ENCODE data around the gene GNG8.

GNG8 gene

GRCh38 chr19:46635920-46636761 is at the start of gene GNG8:
GNG8 (minus strand) TSS chr19:46636202; CDS start chr19:46634682, 1,520 bp downstream.
- DNase-seq (ENCODE audit: low read depth): no peak

DNA sequence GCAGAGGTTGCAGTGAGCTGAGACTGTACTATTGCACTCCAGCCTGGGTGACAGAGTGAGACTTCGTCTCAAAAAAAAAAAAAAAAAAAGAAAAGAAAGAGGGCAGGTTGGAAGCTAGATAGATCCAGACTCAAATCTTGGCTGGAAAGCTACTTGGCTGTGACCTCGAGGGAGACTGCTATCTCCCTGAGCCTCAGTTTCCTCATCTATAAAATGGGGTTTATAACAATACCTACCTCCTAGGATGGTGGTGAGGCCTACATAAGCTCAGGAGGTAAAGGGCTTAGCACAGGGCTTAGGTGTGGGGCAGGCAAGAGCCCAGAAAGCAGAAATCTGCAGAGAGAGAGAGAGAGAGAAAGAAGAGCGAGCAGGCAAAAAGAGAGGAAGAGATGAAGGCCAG is 49.2 kb upstream of the GNG8 start:
- no peak for DNase-seq (ENCODE audit: low read depth)

DNA sequence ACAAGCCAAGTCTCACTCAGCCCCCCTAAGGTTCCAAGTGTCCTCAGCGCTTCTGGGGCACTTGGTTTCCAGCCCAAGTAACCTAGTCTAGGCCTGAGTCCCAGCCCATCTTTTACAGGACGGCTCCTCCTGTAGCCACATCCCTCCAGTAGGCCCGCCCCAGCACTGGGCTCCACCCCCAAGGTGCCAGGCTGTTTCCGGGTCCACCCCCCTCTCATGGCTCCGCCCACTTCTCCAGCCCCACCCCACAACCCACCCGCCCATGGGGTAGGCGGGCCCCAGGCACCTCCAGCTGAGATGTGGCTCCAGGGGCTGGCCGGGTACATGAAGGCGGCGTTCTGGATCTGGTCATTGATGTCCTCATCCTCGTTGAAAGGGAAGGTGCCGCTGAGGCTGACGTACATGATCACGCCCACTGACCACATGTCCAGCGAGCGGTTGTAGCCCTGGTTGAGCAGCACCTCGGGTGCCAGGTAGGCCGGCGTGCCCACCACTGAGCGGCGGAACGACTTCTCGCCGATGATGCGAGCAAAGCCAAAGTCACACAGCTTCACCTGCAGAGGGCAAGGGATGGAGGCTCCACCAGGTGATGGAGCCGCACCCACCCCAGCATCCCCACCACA is 42.2 kb upstream of the GNG8 start:
- DNase-seq (ENCODE audit: low read depth): no peak

- DNase-seq (ENCODE audit: low read depth): no peak
Measured at GRCh38 chr19:46674416-46675178, 38.6 kb upstream of the GNG8 start.

- peak; percentile 9 for DNase-seq (ENCODE audit: low read depth)
Measured at GRCh38 chr19:46670813-46671212, 34.8 kb upstream of the GNG8 start.

DNA sequence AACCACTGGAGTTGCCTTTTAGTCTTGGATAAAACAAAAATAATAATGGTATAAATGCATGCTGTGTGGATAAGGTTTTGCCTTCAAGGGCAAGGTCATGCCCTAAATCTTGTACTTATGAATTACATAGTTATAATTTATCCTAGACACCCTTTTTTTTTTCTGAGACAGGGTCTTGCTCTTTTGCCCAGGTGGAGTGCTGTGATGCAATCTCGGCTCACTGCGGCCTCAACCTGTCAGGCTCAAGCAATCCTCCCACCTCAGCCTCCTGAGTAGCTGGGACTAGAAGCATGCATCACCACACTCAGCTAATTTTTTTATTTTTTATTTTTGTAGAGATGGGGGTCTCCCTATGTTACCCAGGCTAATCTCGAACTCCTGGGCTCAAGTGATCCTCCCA is 32.7 kb upstream of the GNG8 start:
- no peak for DNase-seq (ENCODE audit: low read depth)

- no peak for DNase-seq (ENCODE audit: low read depth)
Measured at GRCh38 chr19:46665072-46665471, 29.1 kb upstream of the GNG8 start.

DNA sequence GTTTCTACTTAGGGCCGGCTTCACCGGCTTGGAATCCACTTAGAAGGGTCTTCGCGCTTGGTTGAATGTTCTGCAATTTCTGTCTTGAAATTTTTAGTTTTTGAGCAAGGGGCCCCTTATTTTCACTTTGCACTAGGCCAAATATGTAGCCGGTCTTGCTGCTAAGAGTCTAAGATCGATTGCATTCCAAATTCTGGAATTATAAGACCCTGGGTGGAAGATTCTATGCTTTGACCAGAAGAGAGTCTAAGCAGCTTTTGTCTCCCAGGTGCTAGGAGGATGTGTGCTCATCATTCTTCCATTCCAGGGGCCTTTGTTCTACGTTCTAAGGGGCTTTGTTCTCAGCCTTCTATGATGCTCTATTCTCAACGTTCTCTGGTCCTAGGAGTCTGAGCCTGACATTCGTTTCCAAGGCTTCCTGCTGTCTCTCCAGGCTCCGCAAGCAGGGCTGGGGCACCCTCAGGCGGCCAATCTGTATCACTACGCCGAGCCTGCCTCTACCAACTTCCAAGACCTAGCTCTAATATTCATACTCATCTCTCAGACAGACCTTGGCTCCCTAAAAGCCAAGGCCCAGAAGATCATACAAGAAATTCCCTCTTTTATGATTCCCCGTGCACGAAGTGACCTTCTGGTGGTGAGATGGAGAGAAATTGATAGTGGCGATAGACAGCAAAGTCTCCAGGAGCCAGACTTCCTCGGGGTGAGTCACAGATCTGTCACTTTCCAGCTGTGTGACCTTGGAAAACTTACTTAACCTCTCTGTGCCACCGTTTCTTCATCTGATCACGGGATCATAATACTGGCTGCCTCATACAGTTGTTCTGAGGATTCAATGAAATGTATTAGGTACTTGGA is 26.0 kb upstream of the GNG8 start:
- DNase-seq (ENCODE audit: low read depth): peak; percentile 68

DNA sequence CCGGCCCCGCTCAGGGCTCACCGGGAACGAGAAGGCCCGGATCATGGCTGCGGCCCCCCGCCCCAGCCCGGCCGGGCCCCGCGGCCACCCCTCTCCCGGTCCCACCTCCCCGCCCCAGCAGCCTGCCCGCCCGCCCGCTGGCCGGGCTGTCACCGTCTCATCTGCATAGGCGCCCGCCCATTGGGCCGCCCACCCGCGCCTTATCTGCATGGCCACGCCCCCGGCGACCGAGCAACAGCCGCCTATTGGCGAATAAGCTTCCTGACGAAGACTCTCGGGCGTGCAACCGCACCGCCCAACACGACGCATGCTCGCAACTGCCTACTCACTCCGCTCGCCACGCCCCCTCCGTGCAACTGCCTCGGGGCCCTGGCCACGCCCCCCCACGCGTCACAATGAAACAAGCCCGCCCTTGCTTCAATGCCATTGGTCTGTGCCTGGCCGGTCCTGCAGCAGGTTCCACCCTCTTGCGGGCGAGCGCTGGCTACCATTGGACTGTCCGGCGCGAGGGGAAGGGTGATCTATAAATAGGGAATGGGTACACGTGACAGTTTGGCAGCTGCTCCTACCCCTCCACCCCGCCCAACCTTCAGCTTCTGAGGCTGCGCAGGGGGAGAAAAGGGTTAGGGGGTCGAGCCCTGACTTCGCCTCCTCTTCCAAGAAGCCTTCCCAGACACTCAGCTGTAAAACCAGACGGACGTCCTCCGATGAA is 25.2 kb upstream of the GNG8 start, which contains the start of gene DACT3:
DACT3 (minus strand) TSS at position 163 of the 712 bp plus-strand sequence; CDS start at position 45, 118 bp downstream.
- peak; percentile 99 for DNase-seq (ENCODE audit: low read depth)

DNA sequence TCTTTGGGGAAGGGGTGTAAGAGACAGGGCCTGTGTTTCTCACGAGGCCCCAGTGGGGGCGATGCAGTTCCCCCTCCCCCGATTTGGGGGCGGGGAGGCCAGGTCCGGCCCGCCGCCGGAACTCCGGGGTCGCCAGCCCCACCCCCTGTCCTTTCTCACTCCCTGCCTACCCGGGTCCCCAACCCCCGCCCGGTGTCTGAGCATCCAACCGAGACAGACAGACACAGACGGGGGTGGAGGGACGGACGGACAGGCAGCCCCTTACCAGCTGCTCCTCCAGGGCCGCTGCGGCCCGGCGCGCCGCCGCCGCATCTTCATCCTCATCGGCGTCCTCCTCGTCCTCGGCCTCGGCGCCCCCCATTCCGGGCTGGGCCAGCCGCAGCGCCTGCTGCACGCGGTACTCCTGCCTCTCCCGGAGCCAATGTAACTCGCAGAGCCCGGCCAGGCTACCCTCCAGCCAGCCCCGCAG is 24.6 kb upstream of the GNG8 start:
- DNase-seq (ENCODE audit: low read depth): no peak

DNA sequence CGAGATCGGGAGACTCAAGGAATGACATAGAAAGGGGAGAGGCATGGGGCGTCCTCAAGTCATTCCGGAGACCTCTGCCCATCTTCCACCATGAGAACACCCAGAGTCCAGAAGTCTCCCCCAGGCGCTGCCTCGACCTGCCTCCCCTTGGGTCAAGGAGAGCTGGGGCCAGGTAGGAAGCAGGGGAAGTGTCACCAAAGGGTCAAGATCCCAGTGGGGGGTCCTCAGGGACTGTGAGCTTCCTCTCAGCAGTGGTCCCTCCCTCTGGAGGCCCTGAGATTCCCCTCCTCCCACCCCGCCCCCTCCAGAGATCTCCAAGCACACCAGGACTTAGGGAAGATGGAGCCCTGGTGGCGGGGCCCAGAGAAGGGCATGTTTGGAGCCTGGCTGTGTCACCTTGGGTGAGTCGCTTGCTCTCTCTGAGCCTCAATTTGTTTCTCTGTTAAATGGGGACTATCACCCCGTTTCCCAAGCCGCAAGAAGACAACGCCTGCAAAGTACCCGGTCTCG is 24.1 kb upstream of the GNG8 start:
- DNase-seq (ENCODE audit: low read depth): no peak

DNA sequence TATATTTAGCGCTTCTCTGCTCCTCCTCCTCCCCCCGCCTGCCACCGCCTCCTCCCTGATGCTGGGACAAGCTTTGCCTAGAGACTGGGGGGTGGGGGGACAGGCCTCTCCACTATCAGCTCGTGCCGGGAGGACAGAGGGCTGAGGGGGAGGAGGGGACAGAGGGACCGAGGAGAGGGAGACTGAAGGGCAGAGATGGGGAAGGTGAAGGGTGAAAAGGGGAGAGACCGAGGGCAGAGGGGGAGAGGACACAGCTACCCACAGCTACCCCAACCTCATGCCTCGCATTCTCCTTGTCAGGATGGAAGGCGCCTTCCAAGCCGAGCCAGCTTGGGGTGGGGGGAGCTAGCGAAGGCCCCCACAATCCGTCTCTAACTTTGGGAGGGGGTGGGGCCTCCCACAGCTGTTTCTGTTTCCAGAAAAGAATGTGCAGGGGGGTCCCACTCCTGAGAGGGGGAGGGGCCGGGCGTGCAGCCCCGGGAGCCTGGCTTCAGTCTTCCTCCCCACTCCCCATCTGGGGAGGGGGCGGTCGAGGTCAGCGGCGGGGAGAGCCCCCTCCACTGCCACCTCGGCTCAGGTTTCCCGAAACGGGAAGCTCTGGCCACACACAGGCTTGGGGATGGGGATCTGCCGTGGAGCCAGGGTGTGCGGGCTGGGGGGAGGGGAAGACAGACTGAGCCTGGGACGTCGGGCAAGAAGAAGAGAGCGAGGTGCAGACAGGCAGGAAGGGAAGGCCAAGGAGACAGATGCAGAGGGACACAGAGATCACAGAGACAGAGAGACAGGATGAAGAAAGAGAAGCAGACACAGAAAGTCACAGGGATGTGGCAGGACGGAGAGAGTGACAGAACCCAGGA is 23.4 kb upstream of the GNG8 start:
- no peak for DNase-seq (ENCODE audit: low read depth)

- DNase-seq (ENCODE audit: low read depth): no peak
Measured at GRCh38 chr19:46656541-46656940, 20.5 kb upstream of the GNG8 start.

GRCh38 chr19:46654621-46655152 is 18.7 kb upstream of the GNG8 start:
- no peak for DNase-seq (ENCODE audit: low read depth)

GRCh38 chr19:46650445-46650844 is 14.4 kb upstream of the GNG8 start:
- DNase-seq (ENCODE audit: low read depth): no peak

GRCh38 chr19:46648961-46649960 is 13.3 kb upstream of the GNG8 start:
- no peak for DNase-seq (ENCODE audit: low read depth)

GRCh38 chr19:46648060-46648960 is 12.3 kb upstream of the GNG8 start:
- DNase-seq (ENCODE audit: low read depth): no peak
